HUES48 (cell line): ENCODE measurements around the gene BAAT.

ENCODE experiments used
- H3K27ac ChIP-seq: one replicate; pipeline ENCODE4 v1.7.0; 2013; ENCODE audit warnings: low read depth, low read length, inconsistent platforms
- H3K27me3 ChIP-seq: 2 replicates; pipeline ENCODE4 v1.6.1; 2013; ENCODE audit warnings: mild to moderate bottlenecking, low read length; ENCODE audit not compliant: control insufficient read depth, insufficient read depth
- H3K36me3 ChIP-seq: 2 replicates; pipeline ENCODE4 v1.6.1; 2013; ENCODE audit warnings: low read length; ENCODE audit not compliant: control insufficient read depth, insufficient read depth
- H3K4me1 ChIP-seq: 2 replicates; pipeline ENCODE4 v1.6.1; 2013; ENCODE audit warnings: mild to moderate bottlenecking, low read length; ENCODE audit not compliant: control insufficient read depth, insufficient read depth
- H3K4me3 ChIP-seq: 2 replicates; pipeline ENCODE4 v1.5.1; 2013; ENCODE audit warnings: mild to moderate bottlenecking, low read depth, low read length
- H3K9ac ChIP-seq: 2 replicates; pipeline ENCODE4 v1.6.1; 2013; ENCODE audit warnings: mild to moderate bottlenecking, low read depth, low read length, moderate library complexity
- H3K9me3 ChIP-seq: 2 replicates; pipeline ENCODE4 v1.6.1; 2013; ENCODE audit warnings: low read length; ENCODE audit not compliant: control insufficient read depth, insufficient read depth

BAAT gene

DNA sequence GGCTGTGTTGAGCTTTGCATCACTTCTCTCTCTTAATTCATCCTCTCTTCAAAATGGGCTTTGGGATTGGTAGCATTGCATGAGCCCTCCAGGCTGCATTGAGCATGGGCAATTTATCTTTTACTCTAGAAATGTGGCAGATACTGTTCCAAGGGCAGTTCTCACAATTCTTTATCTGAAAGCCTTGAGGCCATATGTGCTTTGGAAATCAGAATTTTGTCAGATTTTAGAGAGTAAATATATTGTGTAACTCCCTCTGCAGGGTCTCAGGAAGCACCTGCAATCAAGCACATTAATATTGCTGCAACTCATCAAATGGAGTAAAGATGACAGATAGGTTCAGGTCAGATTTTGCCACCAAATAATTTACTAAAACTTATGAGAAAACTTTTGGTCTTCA, 33.2 kb upstream of the BAAT start:
- H3K9ac ChIP-seq = no peak overlapping the region
- no peak overlapping the region for H3K4me3 ChIP-seq
- H3K9me3 ChIP-seq = no peaks in the 10 kb centered on the region
- H3K27ac ChIP-seq = no peak overlapping the region
- no peaks in the 10 kb centered on the region for H3K27me3 ChIP-seq
- H3K36me3 ChIP-seq = no peaks in the 10 kb centered on the region
- no peaks in the 10 kb centered on the region for H3K4me1 ChIP-seq

DNA sequence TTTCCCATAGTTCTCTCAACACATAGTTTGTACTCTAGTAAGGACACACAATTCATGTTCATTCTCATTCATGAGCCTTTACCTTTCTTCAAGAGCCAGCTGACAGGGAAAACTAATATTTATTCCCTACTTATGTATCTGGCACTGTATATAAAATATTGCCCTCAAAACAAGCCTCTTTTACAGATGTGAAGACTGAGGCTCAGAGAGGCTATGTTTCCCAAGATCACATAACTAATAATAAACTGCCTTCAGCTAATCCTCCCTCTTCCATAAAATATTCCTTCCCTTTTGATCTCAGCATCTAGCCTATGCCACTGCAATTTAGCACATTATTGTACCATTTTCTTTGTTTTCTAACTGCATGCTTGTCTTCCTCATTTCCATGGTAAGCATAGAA, 32.6 kb upstream of the BAAT start:
- no peaks in the 10 kb centered on the region for H3K27me3 ChIP-seq
- H3K36me3 ChIP-seq = no peaks in the 10 kb centered on the region
- H3K4me1 ChIP-seq = no peaks in the 10 kb centered on the region
- no peak overlapping the region for H3K27ac ChIP-seq
- no peaks in the 10 kb centered on the region for H3K9me3 ChIP-seq
- H3K4me3 ChIP-seq = no peak overlapping the region
- H3K9ac ChIP-seq = no peak overlapping the region

- peaks cover 5% of the 10 kb centered on the region; the same call in 1 of the 2 replicates for H3K9me3 ChIP-seq
- H3K36me3 ChIP-seq = peaks cover under 1% of the 10 kb centered on the region; the same call in 1 of the 2 replicates
- H3K4me3 ChIP-seq = no peak overlapping the region
- no peaks in the 10 kb centered on the region for H3K27me3 ChIP-seq
- H3K27ac ChIP-seq = no peak overlapping the region
- H3K9ac ChIP-seq = no peak overlapping the region
- H3K4me1 ChIP-seq = no peaks in the 10 kb centered on the region
These were observed 30.8 kb upstream of the BAAT start for GRCh38 chr9:101415578-101415977.

- H3K27me3 ChIP-seq = no peaks in the 10 kb centered on the region
These were observed 30.0 kb upstream of the BAAT start for GRCh38 chr9:101414839-101415238.

GRCh38 chr9:101409079-101409477, 24.3 kb upstream of the BAAT start:
- Histone ChIP-seq H3K9ac (no peak overlapping the region), H3K4me1 (no peaks in the 10 kb centered on the region), H3K27me3 (no peaks in the 10 kb centered on the region), H3K4me3 (no peak overlapping the region), H3K36me3 (peaks cover 58% of the 10 kb centered on the region), H3K9me3 (peaks cover 60% of the 10 kb centered on the region), H3K27ac (no peak overlapping the region)

More at GRCh38 chr9:101414839-101415238, 30.0 kb upstream of the BAAT start:
- Histone ChIP-seq H3K4me1 (no peaks in the 10 kb centered on the region), H3K27ac (no peak overlapping the region), H3K9me3 (peaks cover 12% of the 10 kb centered on the region), H3K9ac (no peak overlapping the region), H3K4me3 (no peak overlapping the region), H3K36me3 (peaks cover 4% of the 10 kb centered on the region; the same call in 1 of the 2 replicates)

DNA sequence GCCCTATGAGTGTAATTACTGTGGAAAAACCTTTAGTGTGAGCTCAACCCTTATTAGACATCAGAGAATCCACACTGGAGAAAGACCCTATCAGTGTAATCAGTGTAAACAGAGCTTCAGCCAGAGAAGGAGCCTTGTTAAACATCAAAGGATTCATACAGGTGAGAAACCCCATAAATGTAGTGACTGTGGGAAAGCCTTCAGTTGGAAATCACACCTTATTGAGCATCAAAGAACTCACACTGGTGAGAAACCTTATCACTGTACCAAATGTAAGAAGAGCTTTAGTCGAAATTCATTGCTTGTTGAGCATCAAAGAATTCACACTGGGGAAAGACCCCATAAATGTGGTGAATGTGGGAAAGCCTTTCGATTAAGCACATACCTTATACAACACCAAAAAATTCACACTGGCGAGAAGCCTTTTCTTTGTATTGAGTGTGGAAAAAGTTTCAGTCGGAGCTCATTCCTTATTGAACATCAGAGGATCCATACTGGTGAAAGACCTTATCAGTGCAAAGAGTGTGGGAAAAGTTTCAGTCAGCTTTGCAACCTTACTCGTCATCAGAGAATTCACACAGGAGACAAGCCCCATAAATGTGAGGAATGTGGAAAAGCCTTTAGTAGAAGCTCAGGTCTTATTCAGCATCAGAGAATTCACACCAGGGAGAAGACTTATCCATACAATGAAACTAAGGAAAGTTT, 23.7 kb upstream of the BAAT start:
- H3K36me3 ChIP-seq = peaks cover 64% of the 10 kb centered on the region

GRCh38 chr9:101403516-101404285, 18.9 kb upstream of the BAAT start:
- Histone ChIP-seq H3K4me1 (peaks cover 9% of the 10 kb centered on the region; the same call in 1 of the 2 replicates), H3K36me3 (peaks cover 85% of the 10 kb centered on the region)

More for the DNA sequence above, 23.7 kb upstream of the BAAT start:
- no peaks in the 10 kb centered on the region for H3K27me3 ChIP-seq
- H3K4me3 ChIP-seq = no peak overlapping the region; the same call in 1 of the 2 replicates
- H3K4me1 ChIP-seq = no peaks in the 10 kb centered on the region
- peaks cover 60% of the 10 kb centered on the region for H3K9me3 ChIP-seq
- no peak overlapping the region for H3K27ac ChIP-seq
- no peak overlapping the region for H3K9ac ChIP-seq

DNA sequence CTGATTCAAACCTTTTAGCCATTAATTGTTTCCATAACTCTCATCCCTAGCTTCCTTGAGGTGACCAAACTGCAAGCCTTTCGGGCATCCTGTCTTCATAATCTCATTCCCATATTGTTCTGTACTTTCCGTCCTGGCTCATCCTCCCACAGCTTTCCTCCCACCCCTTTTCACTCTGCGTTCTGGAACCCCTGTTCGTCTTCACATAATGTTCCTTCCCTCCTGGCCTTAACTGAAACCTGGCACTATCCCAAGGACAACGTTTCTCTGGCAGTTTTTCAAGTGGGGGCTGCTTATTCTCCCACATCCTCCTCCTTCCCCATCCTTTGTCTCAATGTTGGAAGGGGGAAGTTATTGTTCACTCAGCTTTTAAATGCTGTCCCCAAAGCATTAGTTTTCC, 15.3 kb upstream of the BAAT start:
- Histone ChIP-seq H3K4me1 (peaks cover 13% of the 10 kb centered on the region; the same call in 1 of the 2 replicates), H3K27ac (no peak overlapping the region), H3K36me3 (peaks cover 69% of the 10 kb centered on the region), H3K4me3 (no peak overlapping the region), H3K9ac (no peak overlapping the region), H3K9me3 (peaks cover 7% of the 10 kb centered on the region), H3K27me3 (no peaks in the 10 kb centered on the region)

More at GRCh38 chr9:101403516-101404285, 18.9 kb upstream of the BAAT start:
- Histone ChIP-seq H3K27me3 (no peaks in the 10 kb centered on the region), H3K9me3 (peaks cover 36% of the 10 kb centered on the region), H3K9ac (no peak overlapping the region), H3K4me3 (no peak overlapping the region), H3K27ac (no peak overlapping the region)

DNA sequence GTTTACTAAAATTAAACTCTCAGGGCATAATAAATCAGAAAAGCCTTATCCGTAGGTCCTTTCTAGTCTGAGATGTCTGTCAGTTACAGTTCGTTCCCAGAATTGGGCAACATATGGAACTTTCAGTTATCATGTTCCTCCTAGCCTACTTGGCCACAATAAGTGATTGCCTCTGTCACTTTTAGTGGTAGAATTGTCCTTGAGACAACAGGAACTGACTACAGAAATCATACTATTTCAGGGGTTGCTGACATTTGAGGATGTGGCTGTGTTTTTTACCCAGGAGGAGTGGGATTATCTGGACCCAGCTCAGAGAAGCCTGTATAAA, 14.8 kb upstream of the BAAT start:
- H3K4me1 ChIP-seq = peaks cover 13% of the 10 kb centered on the region; the same call in 1 of the 2 replicates
- H3K9me3 ChIP-seq = peaks cover 1% of the 10 kb centered on the region; the same call in 1 of the 2 replicates
- H3K27me3 ChIP-seq = no peaks in the 10 kb centered on the region
- peaks cover 68% of the 10 kb centered on the region for H3K36me3 ChIP-seq
- H3K27ac ChIP-seq = no peak overlapping the region
- H3K4me3 ChIP-seq = peak overlapping the region; percentile 98
- H3K9ac ChIP-seq = no peak overlapping the region

GRCh38 chr9:101398930-101399642, 14.3 kb upstream of the BAAT start:
- no peaks in the 10 kb centered on the region for H3K27me3 ChIP-seq
- H3K9ac ChIP-seq = peak overlapping the region; percentile 34; the same call in 1 of the 2 replicates
- peaks cover 67% of the 10 kb centered on the region for H3K36me3 ChIP-seq
- H3K27ac ChIP-seq = no peak overlapping the region
- H3K4me1 ChIP-seq = peaks cover 13% of the 10 kb centered on the region; the same call in 1 of the 2 replicates
- no peaks in the 10 kb centered on the region for H3K9me3 ChIP-seq
- peak overlapping the region; percentile 98 for H3K4me3 ChIP-seq
